Suprapubic skin (tissue), 3 donors: ENCODE measurements around the gene ACVR2A.

Source experiments
- POLR2AphosphoS5 ChIP-seq, 3 donors: sonication (generic); formaldehyde crosslinking; IDR thresholded peaks; one replicate each; pipeline ENCODE4 v1.6.1; 2017; ENCODE audit warnings: antibody characterized with exemption in 3 of 3
- TF ChIP-seq, protein P1 (sequence below), 2 donors: fragments of 200-600 bp in 1 of 2; fragments of 450-650 bp in 1 of 2; sonication (generic) in 1 of 2; IDR thresholded peaks; one replicate each; pipeline ENCODE4 v1.5.1; 2016 to 2019; ENCODE audit warnings: antibody characterized with exemption in 2 of 2, mild to moderate bottlenecking in 1 of 2, moderate library complexity in 1 of 2

DNA sequence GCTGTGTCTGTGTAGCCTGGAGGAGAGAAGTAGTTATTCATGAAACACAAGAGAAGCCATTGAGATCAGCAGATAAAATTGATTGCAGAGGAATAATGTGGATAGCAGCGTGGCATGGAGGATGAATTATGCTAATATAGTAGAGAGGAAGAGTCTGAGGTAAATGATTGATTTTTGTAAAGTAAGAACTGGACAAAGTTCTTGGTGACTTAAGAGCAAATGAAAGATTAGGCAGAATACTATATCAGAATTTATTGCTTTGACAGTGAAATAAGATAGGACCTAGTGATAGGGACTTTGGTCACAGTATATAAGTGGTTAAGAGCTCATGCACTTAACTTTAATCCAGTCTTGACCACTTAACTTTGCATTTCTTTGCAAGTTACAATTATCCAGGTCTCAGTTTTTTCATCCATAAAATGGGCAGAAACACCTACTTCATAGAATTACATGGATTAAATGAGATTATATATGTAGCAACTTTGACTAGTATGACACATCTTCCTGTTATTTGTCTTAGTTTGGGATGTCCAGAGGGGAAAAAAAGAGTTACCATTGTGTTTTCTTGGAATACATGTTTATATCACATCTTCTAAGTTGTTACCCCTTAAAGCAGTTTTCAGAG lies 29.1 kb downstream of the ACVR2A start:
- no peak for TF ChIP-seq POLR2AphosphoS5 (IDR thresholded peaks at IDR 0.05)
- TF ChIP-seq, protein P1, sequence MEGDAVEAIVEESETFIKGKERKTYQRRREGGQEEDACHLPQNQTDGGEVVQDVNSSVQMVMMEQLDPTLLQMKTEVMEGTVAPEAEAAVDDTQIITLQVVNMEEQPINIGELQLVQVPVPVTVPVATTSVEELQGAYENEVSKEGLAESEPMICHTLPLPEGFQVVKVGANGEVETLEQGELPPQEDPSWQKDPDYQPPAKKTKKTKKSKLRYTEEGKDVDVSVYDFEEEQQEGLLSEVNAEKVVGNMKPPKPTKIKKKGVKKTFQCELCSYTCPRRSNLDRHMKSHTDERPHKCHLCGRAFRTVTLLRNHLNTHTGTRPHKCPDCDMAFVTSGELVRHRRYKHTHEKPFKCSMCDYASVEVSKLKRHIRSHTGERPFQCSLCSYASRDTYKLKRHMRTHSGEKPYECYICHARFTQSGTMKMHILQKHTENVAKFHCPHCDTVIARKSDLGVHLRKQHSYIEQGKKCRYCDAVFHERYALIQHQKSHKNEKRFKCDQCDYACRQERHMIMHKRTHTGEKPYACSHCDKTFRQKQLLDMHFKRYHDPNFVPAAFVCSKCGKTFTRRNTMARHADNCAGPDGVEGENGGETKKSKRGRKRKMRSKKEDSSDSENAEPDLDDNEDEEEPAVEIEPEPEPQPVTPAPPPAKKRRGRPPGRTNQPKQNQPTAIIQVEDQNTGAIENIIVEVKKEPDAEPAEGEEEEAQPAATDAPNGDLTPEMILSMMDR (IDR thresholded peaks at IDR 0.05), result no peak
